Thoracic aorta (tissue), 2 donors: Measurements from ENCODE around the gene NOTUM. TPM values are rescaled to one million over a fixed set of nuclear protein-coding genes. Genes with fewer than 3 reads are reported as not detected.

Experiments
- ATAC-seq: fragments of 150-250 bp; one replicate; pipeline ENCODE4 v1.8.0; 2017; ENCODE audit warnings: low read depth; ENCODE audit not compliant: insufficient number of reproducible peaks, low FRiP score
- DNase-seq: peaks from one replicate; pipeline ENCODE4 v3.0.0-alpha.2; 2020; ENCODE audit warnings: low spot score
- H3K27ac ChIP-seq, 2 donors: fragments of 200-600 bp; sonication (generic); 1 replicate in 1 of 2; 2 replicates in 1 of 2; pipeline ENCODE4 v1.5.1; 2016; ENCODE audit warnings: mild to moderate bottlenecking in 2 of 2, moderate library complexity in 2 of 2
- H3K27me3 ChIP-seq: fragments of 200-600 bp; sonication (generic); replicated peaks from 2 replicates; pipeline ENCODE4 v1.6.0; 2016; ENCODE audit warnings: mild to moderate bottlenecking; ENCODE audit not compliant: insufficient read depth
- H3K36me3 ChIP-seq: fragments of 200-600 bp; sonication (generic); one replicate; pipeline ENCODE4 v1.5.1; 2016
- H3K4me1 ChIP-seq, 2 donors: fragments of 200-600 bp; sonication (generic); 1 replicate in 1 of 2; 2 replicates in 1 of 2; pipeline versions ENCODE4 v1.5.1 to v1.6.0; 2016; ENCODE audit warnings: low read depth in 2 of 2, mild to moderate bottlenecking in 1 of 2; ENCODE audit not compliant: control insufficient read depth in 1 of 2
- H3K4me3 ChIP-seq: fragments of 200-600 bp; sonication (generic); 2 replicates; pipeline ENCODE4 v1.5.1; 2016; ENCODE audit warnings: mild to moderate bottlenecking
- H3K9me3 ChIP-seq: fragments of 200-600 bp; sonication (generic); 2 replicates; pipeline ENCODE4 v1.5.1; 2016
- CTCF ChIP-seq: fragments of 200-600 bp; sonication (generic); IDR thresholded peaks from one replicate; pipeline ENCODE4 v1.5.1; 2019; ENCODE audit warnings: antibody characterized with exemption
- total RNA-seq, 2 donors: library from RNA; depleted of rRNA; stranded (reverse); fragments of >200 nt; gene quantifications; one replicate each; pipeline versions ENCODE4 v1.1.0 to v1.2.3, GENCODE V29; 2016

Gene NOTUM
- total RNA-seq, 2 donors from 2014 or later, result not detected

DNA sequence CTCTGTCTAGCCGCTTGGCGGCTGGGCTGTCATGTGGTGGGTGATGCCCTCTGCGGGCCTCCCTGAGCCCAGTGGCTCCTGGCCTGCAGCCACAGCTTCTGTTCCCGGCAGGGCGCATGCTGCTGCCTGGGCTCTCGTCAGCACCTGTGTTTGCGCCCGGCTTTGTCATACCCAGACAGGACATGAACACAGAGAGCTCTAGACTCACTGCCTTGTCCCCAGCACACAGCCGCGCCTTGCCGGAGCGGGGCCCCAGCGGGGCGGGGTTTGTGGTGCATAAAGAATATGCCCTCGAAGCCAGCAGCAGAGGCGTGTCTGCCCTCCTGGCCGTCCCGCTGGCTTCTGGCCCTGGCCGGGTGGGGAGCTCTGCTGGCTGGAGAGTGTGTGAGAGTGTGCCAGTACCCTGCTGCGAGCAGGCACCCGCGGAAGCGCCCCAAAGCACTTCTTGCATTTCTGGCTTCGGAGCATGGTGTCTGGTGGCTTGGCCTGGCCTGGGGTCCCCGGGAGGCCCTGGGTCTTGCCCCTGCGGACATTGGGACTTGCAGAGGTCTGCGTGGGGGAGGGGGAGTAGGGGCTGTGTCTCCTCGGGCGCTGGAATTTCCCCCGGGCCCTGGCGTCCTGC, 30.8 kb upstream of the NOTUM start:
- TF ChIP-seq CTCF, result no peak
- ATAC-seq (peak; percentile 33), DNase-seq (peak; percentile 29)
- no peaks in the 10 kb centered on the region for H3K27me3 ChIP-seq
- H3K4me1 ChIP-seq, result peaks cover 9 to 19% of the 10 kb centered on the region in 2 donors
- peak overlapping the region; percentile 58 for H3K4me3 ChIP-seq
- H3K27ac ChIP-seq, result peak overlapping the region in 1 of 2 donors; percentile 30
- peaks cover 6% of the 10 kb centered on the region for H3K36me3 ChIP-seq
- H3K9me3 ChIP-seq, result no peaks in the 10 kb centered on the region

DNA sequence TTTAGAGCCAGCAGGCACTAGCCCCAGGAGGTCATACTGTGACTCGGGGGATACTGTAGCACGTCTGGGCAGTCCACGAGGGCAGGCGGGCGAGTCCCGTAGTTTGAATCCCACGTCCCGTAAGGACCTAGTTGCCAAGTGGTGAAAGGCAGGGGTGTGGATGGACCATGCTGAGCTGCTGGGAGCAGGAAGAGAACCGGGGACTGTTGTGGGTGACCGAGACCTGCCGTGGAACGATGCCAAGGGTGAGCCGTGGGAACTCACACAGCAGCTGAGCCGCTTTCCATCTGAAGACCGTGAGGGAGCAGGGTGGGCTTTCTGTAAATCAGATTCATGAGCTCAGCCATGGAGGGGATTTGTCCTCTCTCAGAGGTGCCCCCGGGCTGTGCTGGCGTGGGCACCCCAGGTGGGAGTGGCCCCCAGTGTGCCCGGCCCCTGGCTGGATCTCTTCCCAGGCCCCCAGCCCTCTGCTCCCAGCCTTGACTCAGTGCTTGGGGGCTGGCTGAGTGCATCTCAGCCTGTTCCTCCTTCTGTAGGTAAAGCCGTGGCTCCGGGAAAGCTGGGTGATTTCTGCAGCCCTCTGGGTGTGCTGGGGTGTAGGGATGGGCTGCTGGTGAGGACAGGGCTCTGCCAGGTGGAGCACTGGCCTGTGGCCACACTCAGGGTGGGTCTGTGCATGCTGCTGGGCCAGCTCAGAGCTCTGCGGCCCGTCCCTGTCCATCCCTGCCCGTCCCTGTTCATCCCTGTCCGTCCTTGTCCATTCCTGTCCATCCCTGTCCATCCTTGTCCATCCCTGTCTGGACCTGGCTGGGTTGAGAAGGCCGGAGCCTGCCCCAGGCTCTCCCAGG, 30.1 kb upstream of the NOTUM start:
- DNase-seq, result no peak
- no peaks in the 10 kb centered on the region for H3K27me3 ChIP-seq
- H3K9me3 ChIP-seq, result no peaks in the 10 kb centered on the region
- ATAC-seq, result no peak
- H3K27ac ChIP-seq, result peak overlapping the region in 1 of 2 donors; percentile 30
- no peak for TF ChIP-seq CTCF
- H3K4me3 ChIP-seq, result peak overlapping the region; percentile 58
- peaks cover 2% of the 10 kb centered on the region for H3K36me3 ChIP-seq
- H3K4me1 ChIP-seq, result peaks cover 9 to 19% of the 10 kb centered on the region in 2 donors

DNA sequence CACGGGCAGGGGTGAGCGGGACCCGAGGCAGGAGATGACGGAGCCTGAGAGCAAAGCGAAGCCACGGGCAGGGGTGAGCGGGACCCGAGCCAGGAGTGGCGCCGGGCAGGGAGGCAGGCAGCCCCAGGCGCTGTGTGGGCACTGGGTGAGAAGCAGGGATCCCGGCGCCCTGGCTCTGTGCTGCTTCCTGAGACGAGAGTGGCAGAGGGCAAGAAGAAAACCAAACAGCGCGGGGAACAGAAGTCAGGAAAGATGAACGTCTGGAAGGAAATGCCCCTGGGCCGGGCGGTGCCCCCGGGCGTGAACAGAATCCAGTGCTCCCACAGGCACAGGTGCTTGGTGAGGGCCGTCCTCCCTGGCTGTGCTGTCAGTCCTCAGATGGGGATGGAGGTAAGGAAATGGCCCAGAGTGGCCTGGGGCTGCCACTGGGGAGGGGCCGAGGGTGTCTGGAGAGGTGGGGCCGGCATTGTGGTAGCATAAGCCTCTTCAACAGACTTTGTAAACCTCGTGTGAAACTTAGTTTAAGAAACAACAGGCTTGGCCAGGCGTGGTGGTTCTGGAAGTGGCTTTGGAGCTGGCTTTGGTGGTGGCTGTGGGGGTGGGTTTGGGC, 26.3 kb upstream of the NOTUM start:
- Histone ChIP-seq H3K4me1 (peaks cover 8 to 12% of the 10 kb centered on the region in 2 donors), H3K9me3 (no peaks in the 10 kb centered on the region), H3K36me3 (peaks cover 20% of the 10 kb centered on the region), H3K27ac (no peak overlapping the region), H3K27me3 (no peaks in the 10 kb centered on the region), H3K4me3 (no peak overlapping the region)
- ATAC-seq, result no peak
- DNase-seq, result no peak
- no peak for TF ChIP-seq CTCF

DNA sequence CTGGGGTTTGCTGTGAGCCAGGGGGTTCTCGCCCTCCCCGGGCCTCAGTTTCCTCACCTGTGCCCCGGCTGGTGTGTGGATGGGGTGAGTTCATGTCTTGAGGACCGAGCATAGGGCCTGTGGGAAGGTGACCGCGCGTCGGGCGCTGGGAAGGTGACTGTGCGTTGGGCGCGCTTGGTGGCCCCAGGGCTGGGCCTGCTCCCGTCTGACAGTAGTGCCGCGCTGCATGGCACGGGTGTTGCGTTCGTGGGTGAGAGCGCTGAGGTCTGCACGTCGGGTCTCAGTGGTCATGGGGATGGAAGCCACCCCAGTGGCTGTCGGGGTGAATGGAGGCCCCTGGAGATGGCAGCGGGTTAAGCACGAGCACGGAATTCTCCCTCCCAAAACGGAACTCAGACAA, 25.6 kb upstream of the NOTUM start:
- peaks cover 2 to 6% of the 10 kb centered on the region in 2 donors for H3K4me1 ChIP-seq
- ATAC-seq (no peak), DNase-seq (no peak)
- no peaks in the 10 kb centered on the region for H3K9me3 ChIP-seq
- no peak for TF ChIP-seq CTCF
- H3K27me3 ChIP-seq, result no peaks in the 10 kb centered on the region
- H3K27ac ChIP-seq, result no peak overlapping the region
- H3K36me3 ChIP-seq, result peaks cover 20% of the 10 kb centered on the region
- no peak overlapping the region for H3K4me3 ChIP-seq

DNA sequence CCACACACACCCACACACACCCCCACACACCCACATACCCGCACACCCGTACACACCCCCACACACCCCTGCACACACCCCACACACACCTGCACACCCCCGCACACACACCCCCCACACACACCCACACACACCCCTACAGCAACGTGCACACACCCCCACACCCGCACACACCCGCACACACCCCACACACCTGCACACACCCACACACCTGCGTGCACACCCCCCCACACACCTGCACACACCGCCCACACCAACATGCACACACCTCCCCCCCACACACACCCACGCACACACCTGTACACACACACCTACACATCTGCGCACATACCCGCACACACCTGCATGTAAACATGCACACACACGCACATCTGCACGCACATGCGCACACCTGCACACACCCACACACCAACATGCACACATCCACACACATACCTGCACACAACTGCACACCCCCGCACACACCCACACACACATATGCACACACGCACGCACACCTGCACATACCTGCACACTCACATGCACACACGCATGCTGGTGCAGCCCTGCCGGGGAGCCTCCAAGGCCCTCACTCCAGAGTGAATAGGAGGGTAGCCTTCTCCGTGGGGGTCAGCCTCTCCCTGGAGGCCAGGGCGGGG, 23.9 kb upstream of the NOTUM start:
- no peak for TF ChIP-seq CTCF
- no peaks in the 10 kb centered on the region for H3K9me3 ChIP-seq
- H3K4me1 ChIP-seq, result no peaks in the 10 kb centered on the region
- no peak overlapping the region for H3K4me3 ChIP-seq
- H3K27me3 ChIP-seq, result no peaks in the 10 kb centered on the region
- DNase-seq (no peak), ATAC-seq (no peak)
- H3K36me3 ChIP-seq, result peaks cover 20% of the 10 kb centered on the region
- H3K27ac ChIP-seq, result no peak overlapping the region
